Activated CD8-positive, alpha-beta T cell treated with anti-CD3 and anti-CD28 coated beads for 36 hours (primary cell): ENCODE data around the gene TMEM145. TPM values are rescaled to one million over a fixed set of nuclear protein-coding genes. Genes with fewer than 3 reads are reported as not detected.

ENCODE experiments used
- ATAC-seq: fragments of 200-7000 bp; cut with Tn5 transposase; one replicate; pipeline ENCODE4 v1.10.0; 2021; ENCODE audit warnings: mild to moderate bottlenecking, moderate library complexity
- CTCF ChIA-PET: fragments of 350-600 bp; sonication (Branson Sonifier 250); formaldehyde crosslinking; loops from one replicate; lab custom pipeline; 2021; ENCODE audit warnings: antibody characterized with exemption; lab: Charles Lee
- POLR2A ChIA-PET: fragments of 350-600 bp; sonication (Branson Sonifier 250); formaldehyde crosslinking; loops from one replicate; lab custom pipeline; 2021; ENCODE audit warnings: antibody characterized with exemption; lab: Charles Lee
- DNase-seq: peaks from one replicate; pipeline ENCODE4 v3.0.0-alpha.2; 2020
- H3K27ac Mint-ChIP-seq: one replicate; pipeline ENCODE4 v1.8.0; 2021; ENCODE audit warnings: mild to moderate bottlenecking, mixed read lengths
- H3K27me3 Mint-ChIP-seq: one replicate; pipeline ENCODE4 v1.8.0; 2021; ENCODE audit warnings: mixed read lengths
- H3K36me3 Mint-ChIP-seq: one replicate; pipeline ENCODE4 v1.8.0; 2021; ENCODE audit warnings: low read depth, mixed read lengths
- H3K4me1 Mint-ChIP-seq: one replicate; pipeline ENCODE4 v1.8.0; 2021; ENCODE audit warnings: low read depth, mixed read lengths
- H3K4me3 Mint-ChIP-seq: one replicate; pipeline ENCODE4 v1.8.0; 2021; ENCODE audit warnings: mild to moderate bottlenecking, moderate library complexity, mixed read lengths
- H3K9me3 Mint-ChIP-seq: one replicate; pipeline ENCODE4 v1.8.0; 2021; ENCODE audit warnings: mixed read lengths
- CTCF ChIP-seq: fragments of 200-600 bp; IDR thresholded peaks from one replicate; pipeline ENCODE4 v1.8.0; 2022; ENCODE audit warnings: antibody characterized with exemption, mild to moderate bottlenecking
- intact Hi-C: fragments of 100-400 bp; cut with micrococcal nuclease; formaldehyde crosslinking; loops from one replicate; pipeline ENCODE4 v1.10.0; 2022
- total RNA-seq, 2 experiments: library from RNA; stranded (reverse); gene quantifications; one replicate each; pipeline ENCODE4 v1.2.3, GENCODE V29; 2021

TMEM145 gene
- total RNA-seq, 2 experiments from 2014 or later, result 3.0 to 3.2 TPM

DNA sequence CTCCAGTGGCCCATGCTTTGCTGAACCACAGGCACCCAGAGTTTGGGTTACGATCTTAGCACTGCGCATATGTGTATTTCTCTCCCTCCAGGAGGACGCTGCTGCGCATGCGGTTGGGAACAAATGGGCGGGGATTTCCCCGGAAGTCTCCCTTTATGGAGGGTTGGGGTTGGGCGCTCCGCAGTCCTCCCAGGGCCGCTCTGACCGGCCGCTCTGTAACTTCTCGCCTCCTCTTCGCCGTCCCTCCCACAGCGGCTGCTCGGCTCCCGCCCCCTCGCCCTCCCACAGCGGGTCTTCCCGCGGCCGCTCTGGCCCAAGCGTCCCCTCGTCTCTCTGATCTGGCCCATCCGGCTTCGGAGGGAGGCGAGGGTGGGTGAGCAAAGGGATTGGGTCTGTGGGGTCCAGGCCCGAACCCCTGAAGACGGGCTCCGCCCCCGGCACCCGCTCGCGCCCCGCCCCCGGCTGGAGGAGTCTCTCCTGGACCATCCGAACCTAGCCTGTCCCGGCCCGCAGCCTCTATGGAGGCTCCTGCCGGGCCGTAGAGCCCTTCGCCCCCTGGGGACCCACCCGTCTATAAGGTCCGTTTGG is 12.3 kb downstream of the TMEM145 start, which contains the start of gene MEGF8:
TSS of gene MEGF8 (plus strand) at position 328 of the 588 bp plus-strand sequence. CDS start 609 bp downstream, outside the sequence.
- no peaks in the 10 kb centered on the region for H3K36me3 Mint-ChIP-seq

GRCh38 chr19:42325896-42326771 is 13.0 kb downstream of the TMEM145 start:
- CTCF ChIA-PET, result no interaction called here
- TF ChIP-seq CTCF, result no peak
- H3K9me3 Mint-ChIP-seq, result no peaks in the 10 kb centered on the region
- peaks cover 23% of the 10 kb centered on the region for H3K4me1 Mint-ChIP-seq
- POLR2A ChIA-PET, result interaction anchor here (0.6 kb wide), 1 partner anchor 149 kb away, joined by 3 read pairs; no protein-coding TSS in a partner anchor
- H3K4me3 Mint-ChIP-seq, result peak overlapping the region; percentile 81
- ATAC-seq, result peak; percentile 7
- H3K36me3 Mint-ChIP-seq, result no peaks in the 10 kb centered on the region
- H3K27ac Mint-ChIP-seq, result peak overlapping the region; percentile 74
- peak; percentile 43 for DNase-seq
- intact Hi-C loops, result no loop called here
- peaks cover 13% of the 10 kb centered on the region for H3K27me3 Mint-ChIP-seq

More for the DNA sequence above, 12.3 kb downstream of the TMEM145 start, which contains the start of gene MEGF8:
- H3K4me3 Mint-ChIP-seq, result peak within 1 kb of the TSS; percentile 81
- DNase-seq, result peak; percentile 99
- H3K27me3 Mint-ChIP-seq, result peaks cover 13% of the 10 kb centered on the region
- H3K9me3 Mint-ChIP-seq, result no peaks in the 10 kb centered on the region
- ChIA-PET POLR2A (no interaction called here), CTCF (no interaction called here)
- H3K27ac Mint-ChIP-seq, result peak within 1 kb of the TSS; percentile 74
- H3K4me1 Mint-ChIP-seq, result peaks cover 23% of the 10 kb centered on the region
- ATAC-seq, result peak; percentile 97
- intact Hi-C loops, result no loop called here
- no peak for TF ChIP-seq CTCF

DNA sequence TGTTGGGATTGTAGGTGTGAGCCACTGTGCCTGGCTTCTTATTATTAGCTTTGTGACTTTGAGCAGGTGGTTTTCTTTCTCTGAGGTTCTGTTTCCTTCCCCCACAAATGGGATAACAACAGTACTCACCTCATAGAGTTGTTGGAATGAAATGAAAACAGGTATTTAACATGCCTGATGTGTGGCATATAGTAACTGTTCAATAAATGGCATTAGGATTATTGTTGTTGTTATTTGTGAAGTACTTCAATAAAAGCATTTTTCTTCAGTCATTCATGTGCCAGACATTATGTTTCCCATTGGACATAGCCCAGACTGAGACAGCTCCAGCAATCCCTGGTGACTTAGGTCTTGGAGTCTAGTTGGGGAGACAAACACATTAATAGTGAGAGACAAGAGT is 13.9 kb downstream of the TMEM145 start:
- Mint-ChIP-seq H3K4me3 (peak overlapping the region; percentile 81), H3K4me1 (peaks cover 23% of the 10 kb centered on the region), H3K36me3 (no peaks in the 10 kb centered on the region), H3K27me3 (peaks cover 13% of the 10 kb centered on the region), H3K9me3 (no peaks in the 10 kb centered on the region), H3K27ac (no peak overlapping the region)
- POLR2A ChIA-PET, result no interaction called here
- CTCF ChIA-PET, result no interaction called here
- ATAC-seq (no peak), DNase-seq (no peak)
- TF ChIP-seq CTCF, result no peak
- intact Hi-C loops, result no loop called here

DNA sequence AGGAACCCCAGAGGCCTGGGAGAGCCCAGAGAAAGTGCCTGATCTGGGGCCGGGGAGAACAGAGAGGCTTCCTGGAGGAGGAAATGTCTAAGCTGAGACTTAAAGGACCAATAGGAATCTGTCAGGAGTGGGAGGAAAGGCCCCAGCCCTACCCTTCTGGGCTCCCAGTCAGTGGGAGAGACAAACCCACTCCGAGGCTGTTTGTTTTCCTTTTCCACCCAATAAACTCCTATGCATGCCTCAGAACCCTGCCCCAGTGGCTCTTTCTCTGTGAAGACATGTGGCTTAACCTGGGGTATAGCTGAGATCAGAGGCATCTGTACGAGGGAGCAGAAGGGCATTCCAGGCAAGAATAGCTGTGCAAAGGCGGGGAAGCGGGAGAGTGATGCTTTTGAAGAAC is 14.3 kb downstream of the TMEM145 start:
- no peak overlapping the region for H3K27ac Mint-ChIP-seq

More for the DNA sequence above, 14.3 kb downstream of the TMEM145 start:
- H3K4me1 Mint-ChIP-seq, result peaks cover 23% of the 10 kb centered on the region
- peaks cover 13% of the 10 kb centered on the region for H3K27me3 Mint-ChIP-seq
- ATAC-seq, result no peak
- H3K9me3 Mint-ChIP-seq, result no peaks in the 10 kb centered on the region
- POLR2A ChIA-PET, result interaction anchor here (0.6 kb wide), 1 partner anchor 50 kb away, joined by 4 read pairs; no protein-coding TSS in a partner anchor
- intact Hi-C loops, result no loop called here
- CTCF ChIA-PET, result no interaction called here
- TF ChIP-seq CTCF, result no peak
- no peaks in the 10 kb centered on the region for H3K36me3 Mint-ChIP-seq
- DNase-seq, result no peak
- H3K4me3 Mint-ChIP-seq, result no peak overlapping the region
